Measurements from ENCODE around the gene JPH2. TPM values are rescaled to one million over a fixed set of nuclear protein-coding genes. Genes with fewer than 3 reads are reported as not detected.

JPH2 gene
- total RNA-seq, 2 donors from 2014 or later = 0.29 to 0.46 TPM

- Mint-ChIP-seq H3K27me3 (ENCODE audit: low read depth) (peaks cover 70% of the 10 kb centered on the region), H3K4me1 (ENCODE audit: low read depth) (no peaks in the 10 kb centered on the region), H3K27ac (no peak overlapping the region), H3K9me3 (peaks cover 7 to 8% of the 10 kb centered on the region in 2 donors), H3K36me3 (ENCODE audit: insufficient read depth in 2 of 2) (peaks cover 3% of the 10 kb centered on the region in 2 donors), H3K4me3 (no peak overlapping the region)
- ATAC-seq (replicated peaks in 1 of 2) (no peak), DNase-seq (no peak)
Measured at GRCh38 chr20:44102582-44102981, 84.4 kb downstream of the JPH2 start.

GRCh38 chr20:44099832-44100231 lies 87.2 kb downstream of the JPH2 start:
- DNase-seq (no peak), ATAC-seq (replicated peaks in 1 of 2) (no peak)
- H3K9me3 Mint-ChIP-seq = peaks cover 0 to 2% of the 10 kb centered on the region in 2 donors
- no peak overlapping the region for H3K4me3 Mint-ChIP-seq
- no peaks in the 10 kb centered on the region for H3K4me1 Mint-ChIP-seq (ENCODE audit: low read depth)
- no peaks in the 10 kb centered on the region for H3K36me3 Mint-ChIP-seq (ENCODE audit: insufficient read depth in 2 of 2)
- H3K27ac Mint-ChIP-seq = no peak overlapping the region
- peaks cover 43% of the 10 kb centered on the region for H3K27me3 Mint-ChIP-seq (ENCODE audit: low read depth)

GRCh38 chr20:44098657-44099056 lies 88.3 kb downstream of the JPH2 start:
- no peaks in the 10 kb centered on the region for H3K4me1 Mint-ChIP-seq (ENCODE audit: low read depth)
- DNase-seq (no peak), ATAC-seq (replicated peaks in 1 of 2) (no peak)
- H3K27me3 Mint-ChIP-seq (ENCODE audit: low read depth) = peaks cover 36% of the 10 kb centered on the region
- H3K27ac Mint-ChIP-seq = no peak overlapping the region
- H3K4me3 Mint-ChIP-seq = no peak overlapping the region
- H3K36me3 Mint-ChIP-seq (ENCODE audit: insufficient read depth in 2 of 2) = no peaks in the 10 kb centered on the region
- peaks cover 0 to 2% of the 10 kb centered on the region in 2 donors for H3K9me3 Mint-ChIP-seq

GRCh38 chr20:44098256-44098630 lies 88.7 kb downstream of the JPH2 start:
- H3K4me3 Mint-ChIP-seq = no peak overlapping the region
- H3K36me3 Mint-ChIP-seq (ENCODE audit: insufficient read depth in 2 of 2) = no peaks in the 10 kb centered on the region
- no peak overlapping the region for H3K27ac Mint-ChIP-seq
- H3K27me3 Mint-ChIP-seq (ENCODE audit: low read depth) = peaks cover 36% of the 10 kb centered on the region
- DNase-seq (no peak), ATAC-seq (replicated peaks in 1 of 2) (no peak)
- H3K4me1 Mint-ChIP-seq (ENCODE audit: low read depth) = no peaks in the 10 kb centered on the region
- peaks cover 0 to 2% of the 10 kb centered on the region in 2 donors for H3K9me3 Mint-ChIP-seq

- Mint-ChIP-seq H3K27ac (no peak overlapping the region), H3K9me3 (peaks cover 0 to 2% of the 10 kb centered on the region in 2 donors), H3K27me3 (ENCODE audit: low read depth) (peaks cover 32% of the 10 kb centered on the region), H3K4me1 (ENCODE audit: low read depth) (peaks cover 3% of the 10 kb centered on the region), H3K36me3 (ENCODE audit: insufficient read depth in 2 of 2) (no peaks in the 10 kb centered on the region), H3K4me3 (no peak overlapping the region)
- ATAC-seq (replicated peaks in 1 of 2) (no peak), DNase-seq (no peak)
Measured at GRCh38 chr20:44097521-44098255, 89.3 kb downstream of the JPH2 start.

- ATAC-seq (replicated peaks in 1 of 2) (no peak), DNase-seq (no peak)
- Mint-ChIP-seq H3K27ac (no peak overlapping the region), H3K4me1 (ENCODE audit: low read depth) (peaks cover 4% of the 10 kb centered on the region), H3K4me3 (no peak overlapping the region), H3K36me3 (ENCODE audit: insufficient read depth in 2 of 2) (no peaks in the 10 kb centered on the region), H3K27me3 (ENCODE audit: low read depth) (peaks cover 18% of the 10 kb centered on the region), H3K9me3 (no peaks in the 10 kb centered on the region)
Measured at GRCh38 chr20:44095831-44096230, 91.2 kb downstream of the JPH2 start.

- no peaks in the 10 kb centered on the region for H3K27me3 Mint-ChIP-seq (ENCODE audit: low read depth)
Measured at GRCh38 chr20:44093249-44093582, 93.8 kb downstream of the JPH2 start.

GRCh38 chr20:44092551-44093248 lies 94.3 kb downstream of the JPH2 start:
- peak overlapping the region; percentile 24 for H3K27ac Mint-ChIP-seq
- no peak for ATAC-seq (replicated peaks in 1 of 2)
- no peaks in the 10 kb centered on the region for H3K9me3 Mint-ChIP-seq
- DNase-seq = peak; percentile 51 to 57
- H3K27me3 Mint-ChIP-seq (ENCODE audit: low read depth) = no peaks in the 10 kb centered on the region
- H3K4me3 Mint-ChIP-seq = no peak overlapping the region
- no peaks in the 10 kb centered on the region for H3K36me3 Mint-ChIP-seq (ENCODE audit: insufficient read depth in 2 of 2)
- peaks cover 10% of the 10 kb centered on the region for H3K4me1 Mint-ChIP-seq (ENCODE audit: low read depth)

More at GRCh38 chr20:44093249-44093582, 93.8 kb downstream of the JPH2 start:
- DNase-seq (no peak), ATAC-seq (replicated peaks in 1 of 2) (no peak)
- Mint-ChIP-seq H3K36me3 (ENCODE audit: insufficient read depth in 2 of 2) (no peaks in the 10 kb centered on the region), H3K4me1 (ENCODE audit: low read depth) (peaks cover 10% of the 10 kb centered on the region), H3K4me3 (no peak overlapping the region), H3K9me3 (no peaks in the 10 kb centered on the region), H3K27ac (no peak overlapping the region)

GRCh38 chr20:44091026-44091425 lies 96.0 kb downstream of the JPH2 start:
- DNase-seq (no peak), ATAC-seq (replicated peaks in 1 of 2) (no peak)
- Mint-ChIP-seq H3K27me3 (ENCODE audit: low read depth) (no peaks in the 10 kb centered on the region), H3K4me1 (ENCODE audit: low read depth) (peaks cover 10% of the 10 kb centered on the region), H3K36me3 (ENCODE audit: insufficient read depth in 2 of 2) (no peaks in the 10 kb centered on the region), H3K4me3 (no peak overlapping the region), H3K27ac (no peak overlapping the region), H3K9me3 (no peaks in the 10 kb centered on the region)

GRCh38 chr20:44089987-44090674 lies 96.9 kb downstream of the JPH2 start:
- H3K36me3 Mint-ChIP-seq (ENCODE audit: insufficient read depth in 2 of 2) = no peaks in the 10 kb centered on the region
- no peaks in the 10 kb centered on the region for H3K9me3 Mint-ChIP-seq
- ATAC-seq (replicated peaks in 1 of 2) = peak; percentile 41 to 54
- H3K27ac Mint-ChIP-seq = no peak overlapping the region
- H3K4me3 Mint-ChIP-seq = no peak overlapping the region
- no peaks in the 10 kb centered on the region for H3K27me3 Mint-ChIP-seq (ENCODE audit: low read depth)
- H3K4me1 Mint-ChIP-seq (ENCODE audit: low read depth) = peaks cover 10% of the 10 kb centered on the region
- DNase-seq = no peak

GRCh38 chr20:44087857-44088120 lies 99.2 kb downstream of the JPH2 start:
- no peak overlapping the region for H3K27ac Mint-ChIP-seq
- no peaks in the 10 kb centered on the region for H3K27me3 Mint-ChIP-seq (ENCODE audit: low read depth)
- DNase-seq (no peak), ATAC-seq (replicated peaks in 1 of 2) (no peak)
- peaks cover 7% of the 10 kb centered on the region for H3K4me1 Mint-ChIP-seq (ENCODE audit: low read depth)
- no peak overlapping the region for H3K4me3 Mint-ChIP-seq
- H3K9me3 Mint-ChIP-seq = no peaks in the 10 kb centered on the region
- H3K36me3 Mint-ChIP-seq (ENCODE audit: insufficient read depth in 2 of 2) = no peaks in the 10 kb centered on the region

- Mint-ChIP-seq H3K27ac (no peak overlapping the region), H3K9me3 (no peaks in the 10 kb centered on the region), H3K4me1 (ENCODE audit: low read depth) (peaks cover 6% of the 10 kb centered on the region), H3K36me3 (ENCODE audit: insufficient read depth in 2 of 2) (no peaks in the 10 kb centered on the region), H3K4me3 (no peak overlapping the region), H3K27me3 (ENCODE audit: low read depth) (no peaks in the 10 kb centered on the region)
- ATAC-seq (replicated peaks in 1 of 2) = no peak
- no peak for DNase-seq
Measured at GRCh38 chr20:44087051-44087856, 99.7 kb downstream of the JPH2 start.

Data from activated T-cell treated with anti-CD3 and anti-CD28 coated beads, Interleukin-2, amount 50 U/mL, for 72 hours (primary cell).